Measurements from ENCODE around the gene TSPEAR. TPM values are rescaled to one million over a fixed set of nuclear protein-coding genes. Genes with fewer than 3 reads are reported as not detected.
A peak's percentile ranks its signal among the peaks of the same experiment; 100 is the strongest.

The TSPEAR gene
- under 1 TPM in 3 of 4 donors, not detected in 1; 0.09 to 0.53 (median 0.27) TPM for polyA plus RNA-seq
- long read RNA-seq, donor 1 = 0 reads
- long read RNA-seq, donor 2 = 0 reads
- long read RNA-seq, donor 3 = 0 reads
- long read RNA-seq, donor 4 = 0 reads
- long read RNA-seq, donor 5 = 0 reads
- long read RNA-seq, donor 6 = 0 reads
- long read RNA-seq, donor 7 = 0 reads
- long read RNA-seq, donor 8 = 0 reads
- long read RNA-seq, donor 9 = 0 reads
- long read RNA-seq, donor 10 = 0 reads

GRCh38 chr21:44711327-44712202 is at the start of gene TSPEAR:
Gene TSPEAR, minus strand, starts transcription at chr21:44711572. Its CDS starts 58 bp downstream, at chr21:44711514.
- Histone ChIP-seq H3K4me3 (ENCODE audit: low read depth in 1 of 3, low read length in 3 of 3) (no peak within 1 kb of the TSS), H3K9me3 (ENCODE audit: control insufficient read depth in 2 of 2, insufficient read depth in 1 of 2, low read depth in 1 of 2, low read length in 1 of 2) (no peaks in the 10 kb centered on the region), H3K27ac (ENCODE audit: low read depth in 1 of 3, low read length in 2 of 3) (no peak within 1 kb of the TSS), H3K36me3 (ENCODE audit: control insufficient read depth in 3 of 3, insufficient read depth in 2 of 3, low read depth in 1 of 3, low read length in 3 of 3) (no peaks in the 10 kb centered on the region), H3K4me1 (ENCODE audit: control insufficient read depth in 3 of 3, insufficient read depth in 2 of 3, low read depth in 1 of 3, low read length in 2 of 3) (no peaks in the 10 kb centered on the region), H3K27me3 (ENCODE audit: control insufficient read depth in 3 of 3, insufficient read depth in 3 of 3, low read length in 3 of 3) (peaks cover 17 to 90% (median 50%) of the 10 kb centered on the region in 3 donors)
- FAIRE-seq (no peak), DNase-seq (peak in 1 of 2 donors; percentile 5)
- WGBS, 3 donors = 2 to 3% (median 3%) methylated on average over 32 to 41 of the region's 41 CpGs

GRCh38 chr21:44760376-44760775 is 49.0 kb upstream of the TSPEAR start:
- 80 to 90% (median 84%) methylated on average over 9 of the region's 9 CpGs for WGBS, 3 donors
- Histone ChIP-seq H3K27me3 (ENCODE audit: control insufficient read depth in 3 of 3, insufficient read depth in 3 of 3, low read length in 3 of 3) (no peaks in the 10 kb centered on the region), H3K4me1 (ENCODE audit: control insufficient read depth in 3 of 3, insufficient read depth in 2 of 3, low read depth in 1 of 3, low read length in 2 of 3) (no peaks in the 10 kb centered on the region), H3K9me3 (ENCODE audit: control insufficient read depth in 2 of 2, insufficient read depth in 1 of 2, low read depth in 1 of 2, low read length in 1 of 2) (no peaks in the 10 kb centered on the region), H3K36me3 (ENCODE audit: control insufficient read depth in 3 of 3, insufficient read depth in 2 of 3, low read depth in 1 of 3, low read length in 3 of 3) (no peaks in the 10 kb centered on the region), H3K4me3 (ENCODE audit: low read depth in 1 of 3, low read length in 3 of 3) (no peak overlapping the region), H3K27ac (ENCODE audit: low read depth in 1 of 3, low read length in 2 of 3) (no peak overlapping the region)
- FAIRE-seq (no peak), DNase-seq (no peak)

GRCh38 chr21:44759628-44760285 is 48.4 kb upstream of the TSPEAR start:
- H3K9me3 ChIP-seq (ENCODE audit: control insufficient read depth in 2 of 2, insufficient read depth in 1 of 2, low read depth in 1 of 2, low read length in 1 of 2) = no peaks in the 10 kb centered on the region

GRCh38 chr21:44758781-44759627 is 47.6 kb upstream of the TSPEAR start:
- Histone ChIP-seq H3K9me3 (ENCODE audit: control insufficient read depth in 2 of 2, insufficient read depth in 1 of 2, low read depth in 1 of 2, low read length in 1 of 2) (no peaks in the 10 kb centered on the region), H3K27ac (ENCODE audit: low read depth in 1 of 3, low read length in 2 of 3) (no peak overlapping the region), H3K4me3 (ENCODE audit: low read depth in 1 of 3, low read length in 3 of 3) (no peak overlapping the region), H3K27me3 (ENCODE audit: control insufficient read depth in 3 of 3, insufficient read depth in 3 of 3, low read length in 3 of 3) (no peaks in the 10 kb centered on the region), H3K4me1 (ENCODE audit: control insufficient read depth in 3 of 3, insufficient read depth in 2 of 3, low read depth in 1 of 3, low read length in 2 of 3) (no peaks in the 10 kb centered on the region), H3K36me3 (ENCODE audit: control insufficient read depth in 3 of 3, insufficient read depth in 2 of 3, low read depth in 1 of 3, low read length in 3 of 3) (no peaks in the 10 kb centered on the region)
- DNase-seq (no peak), FAIRE-seq (no peak)
- WGBS, 3 donors = 64 to 74% (median 72%) methylated on average over 25 to 26 of the region's 26 CpGs

More at GRCh38 chr21:44759628-44760285, 48.4 kb upstream of the TSPEAR start:
- Histone ChIP-seq H3K27me3 (ENCODE audit: control insufficient read depth in 3 of 3, insufficient read depth in 3 of 3, low read length in 3 of 3) (no peaks in the 10 kb centered on the region), H3K4me3 (ENCODE audit: low read depth in 1 of 3, low read length in 3 of 3) (no peak overlapping the region), H3K4me1 (ENCODE audit: control insufficient read depth in 3 of 3, insufficient read depth in 2 of 3, low read depth in 1 of 3, low read length in 2 of 3) (no peaks in the 10 kb centered on the region), H3K36me3 (ENCODE audit: control insufficient read depth in 3 of 3, insufficient read depth in 2 of 3, low read depth in 1 of 3, low read length in 3 of 3) (no peaks in the 10 kb centered on the region), H3K27ac (ENCODE audit: low read depth in 1 of 3, low read length in 2 of 3) (no peak overlapping the region)
- 90 to 96% (median 91%) methylated on average over 22 of the region's 22 CpGs for WGBS, 3 donors
- no peak for DNase-seq
- FAIRE-seq = no peak

GRCh38 chr21:44758141-44758561 is 46.8 kb upstream of the TSPEAR start:
- no peak for FAIRE-seq
- 94 to 95% (median 95%) methylated on average over 8 of the region's 8 CpGs for WGBS, 3 donors

GRCh38 chr21:44757731-44758130 is 46.4 kb upstream of the TSPEAR start:
- H3K36me3 ChIP-seq (ENCODE audit: control insufficient read depth in 3 of 3, insufficient read depth in 2 of 3, low read depth in 1 of 3, low read length in 3 of 3) = no peaks in the 10 kb centered on the region
- no peaks in the 10 kb centered on the region for H3K27me3 ChIP-seq (ENCODE audit: control insufficient read depth in 3 of 3, insufficient read depth in 3 of 3, low read length in 3 of 3)
- H3K9me3 ChIP-seq (ENCODE audit: control insufficient read depth in 2 of 2, insufficient read depth in 1 of 2, low read depth in 1 of 2, low read length in 1 of 2) = no peaks in the 10 kb centered on the region
- DNase-seq = no peak
- H3K4me1 ChIP-seq (ENCODE audit: control insufficient read depth in 3 of 3, insufficient read depth in 2 of 3, low read depth in 1 of 3, low read length in 2 of 3) = no peaks in the 10 kb centered on the region
- 81 to 85% (median 83%) methylated on average over 5 to 6 of the region's 6 CpGs for WGBS, 3 donors
- no peak for FAIRE-seq
- H3K27ac ChIP-seq (ENCODE audit: low read depth in 1 of 3, low read length in 2 of 3) = no peak overlapping the region
- H3K4me3 ChIP-seq (ENCODE audit: low read depth in 1 of 3, low read length in 3 of 3) = no peak overlapping the region

More at GRCh38 chr21:44758141-44758561, 46.8 kb upstream of the TSPEAR start:
- no peaks in the 10 kb centered on the region for H3K9me3 ChIP-seq (ENCODE audit: control insufficient read depth in 2 of 2, insufficient read depth in 1 of 2, low read depth in 1 of 2, low read length in 1 of 2)
- H3K4me3 ChIP-seq (ENCODE audit: low read depth in 1 of 3, low read length in 3 of 3) = no peak overlapping the region
- H3K27ac ChIP-seq (ENCODE audit: low read depth in 1 of 3, low read length in 2 of 3) = no peak overlapping the region
- no peaks in the 10 kb centered on the region for H3K4me1 ChIP-seq (ENCODE audit: control insufficient read depth in 3 of 3, insufficient read depth in 2 of 3, low read depth in 1 of 3, low read length in 2 of 3)
- no peak for DNase-seq
- no peaks in the 10 kb centered on the region for H3K27me3 ChIP-seq (ENCODE audit: control insufficient read depth in 3 of 3, insufficient read depth in 3 of 3, low read length in 3 of 3)
- no peaks in the 10 kb centered on the region for H3K36me3 ChIP-seq (ENCODE audit: control insufficient read depth in 3 of 3, insufficient read depth in 2 of 3, low read depth in 1 of 3, low read length in 3 of 3)

GRCh38 chr21:44756423-44757185 is 45.2 kb upstream of the TSPEAR start:
- no peak overlapping the region for H3K27ac ChIP-seq (ENCODE audit: low read depth in 1 of 3, low read length in 2 of 3)
- no peak overlapping the region for H3K4me3 ChIP-seq (ENCODE audit: low read depth in 1 of 3, low read length in 3 of 3)
- H3K4me1 ChIP-seq (ENCODE audit: control insufficient read depth in 3 of 3, insufficient read depth in 2 of 3, low read depth in 1 of 3, low read length in 2 of 3) = no peaks in the 10 kb centered on the region
- DNase-seq (no peak), FAIRE-seq (no peak)
- no peaks in the 10 kb centered on the region for H3K9me3 ChIP-seq (ENCODE audit: control insufficient read depth in 2 of 2, insufficient read depth in 1 of 2, low read depth in 1 of 2, low read length in 1 of 2)
- H3K27me3 ChIP-seq (ENCODE audit: control insufficient read depth in 3 of 3, insufficient read depth in 3 of 3, low read length in 3 of 3) = no peaks in the 10 kb centered on the region
- WGBS, 3 donors = 84 to 91% (median 89%) methylated on average over 23 of the region's 23 CpGs
- no peaks in the 10 kb centered on the region for H3K36me3 ChIP-seq (ENCODE audit: control insufficient read depth in 3 of 3, insufficient read depth in 2 of 3, low read depth in 1 of 3, low read length in 3 of 3)
